Aorta (tissue), 5 donors: ENCODE data around the gene ATP6V0D1. TPM values are rescaled to one million over a fixed set of nuclear protein-coding genes. Genes with fewer than 3 reads are reported as not detected.

Source experiments
- ATAC-seq: fragments of 200-7000 bp; cut with Tn5 transposase; one replicate; pipeline ENCODE4 v1.9.1; 2022; ENCODE audit warnings: moderate library complexity; ENCODE audit not compliant: low FRiP score
- DNase-seq, 2 donors: peaks; one replicate each; pipeline ENCODE4 v3.0.0-alpha.2; 2020
- H3K27ac ChIP-seq, 2 donors: one replicate each; pipeline ENCODE4 v1.5.1; 2013; ENCODE audit warnings: low read length in 2 of 2, mild to moderate bottlenecking in 2 of 2, moderate library complexity in 2 of 2, control low read depth in 1 of 2, inconsistent platforms in 1 of 2, low read depth in 1 of 2
- H3K27me3 ChIP-seq, 2 donors: one replicate each; pipeline ENCODE4 v1.6.1; 2013; ENCODE audit warnings: control low read depth in 1 of 2, low read length in 1 of 2, mild to moderate bottlenecking in 1 of 2, moderate library complexity in 1 of 2; ENCODE audit not compliant: insufficient read depth in 2 of 2, control insufficient read depth in 1 of 2
- H3K36me3 ChIP-seq, 2 donors: one replicate each; pipeline ENCODE4 v1.6.1; 2013; ENCODE audit warnings: control low read depth in 1 of 2, low read length in 1 of 2, mild to moderate bottlenecking in 1 of 2; ENCODE audit not compliant: insufficient read depth in 2 of 2, control insufficient read depth in 1 of 2
- H3K4me1 ChIP-seq, 2 donors: one replicate each; pipeline ENCODE4 v1.6.1; 2013; ENCODE audit warnings: low read length in 2 of 2, control low read depth in 1 of 2, mild to moderate bottlenecking in 1 of 2, moderate library complexity in 1 of 2; ENCODE audit not compliant: insufficient read depth in 2 of 2, control insufficient read depth in 1 of 2
- H3K4me3 ChIP-seq, 2 donors: one replicate each; pipeline ENCODE4 v1.5.1; 2013; ENCODE audit warnings: low read length in 2 of 2, control low read depth in 1 of 2, mild to moderate bottlenecking in 1 of 2
- H3K9me3 ChIP-seq: one replicate; pipeline ENCODE4 v1.6.1; 2013; ENCODE audit warnings: mild to moderate bottlenecking, low read length; ENCODE audit not compliant: control insufficient read depth
- WGBS, 2 donors: extraction: QIAGEN DNeasy Blood & Tissue Kit; methylation state at CpG; one replicate each; pipeline ENCODE4 v1.1.7; 2013; 5-methylcytosine and 5-hydroxymethylcytosine counted together
- intact Hi-C, 2 donors: fragments of 100-400 bp; cut with DNase I; formaldehyde crosslinking; loops; one replicate each; pipeline versions ENCODE4 v1.14.2 to v1.15.0; 2022
- polyA plus RNA-seq, 2 donors: library from polyadenylated mRNA; stranded (reverse); fragments of 200-250 nt; gene quantifications; one replicate each; pipeline ENCODE4 v1.2.3, GENCODE V29; 2013
- total RNA-seq, 2 donors: library from RNA; stranded (reverse); fragmentation: NEBNext Ultra II Directional; extraction: Animal tissue kit (Norgen Biotek cat#: 25700); gene quantifications; one replicate each; pipeline ENCODE4 v1.2.1, GENCODE V29; 2021
- donor health status: healthy with polysubstance abuse.
- donor health status: Bipolar disorder and iron deficiency.
- donor health status: DM: no; HTN: no; CAD: no.
- donor health status: DM: no; HTN: no; CAD: no.
- donor health status: DM: yes; HTN: yes; CAD: no.

The ATP6V0D1 gene
- total and polyA plus RNA-seq, 4 donors = 52.0 to 88.0 (median 60.3) TPM

GRCh38 chr16:67445441-67445912, 35.5 kb downstream of the ATP6V0D1 start:
- WGBS, 2 donors = 71 to 74% methylated on average over 3 of the region's 3 CpGs
- H3K27ac ChIP-seq = no peak overlapping the region
- DNase-seq (no peak), ATAC-seq (no peak)
- H3K27me3 ChIP-seq = no peaks in the 10 kb centered on the region
- H3K36me3 ChIP-seq = peaks cover 0 to 2% of the 10 kb centered on the region in 2 donors
- H3K9me3 ChIP-seq = no peaks in the 10 kb centered on the region
- intact Hi-C loops = no loop called here
- no peak overlapping the region for H3K4me3 ChIP-seq
- no peaks in the 10 kb centered on the region for H3K4me1 ChIP-seq

- no peak overlapping the region for H3K4me3 ChIP-seq
- H3K27ac ChIP-seq = no peak overlapping the region
- no peaks in the 10 kb centered on the region for H3K4me1 ChIP-seq
- no peak for DNase-seq
- no peak for ATAC-seq
- no peaks in the 10 kb centered on the region for H3K9me3 ChIP-seq
- H3K27me3 ChIP-seq = no peaks in the 10 kb centered on the region
- H3K36me3 ChIP-seq = peaks cover 0 to 2% of the 10 kb centered on the region in 2 donors
- 91 to 93% methylated on average over 7 of the region's 7 CpGs for WGBS, 2 donors
- intact Hi-C loops = no loop called here
Observed at GRCh38 chr16:67445126-67445426, 35.9 kb downstream of the ATP6V0D1 start.

GRCh38 chr16:67444259-67445125, 36.5 kb downstream of the ATP6V0D1 start:
- WGBS, 2 donors = 87 to 88% methylated on average over 22 of the region's 22 CpGs
- H3K36me3 ChIP-seq = no peaks in the 10 kb centered on the region
- no peak for ATAC-seq
- intact Hi-C loops = no loop called here
- H3K9me3 ChIP-seq = no peaks in the 10 kb centered on the region
- no peak for DNase-seq
- no peak overlapping the region for H3K4me3 ChIP-seq
- H3K4me1 ChIP-seq = no peaks in the 10 kb centered on the region
- H3K27me3 ChIP-seq = no peaks in the 10 kb centered on the region
- H3K27ac ChIP-seq = no peak overlapping the region

- no peaks in the 10 kb centered on the region for H3K27me3 ChIP-seq
- H3K36me3 ChIP-seq = peaks cover 0 to 3% of the 10 kb centered on the region in 2 donors
- no peak overlapping the region for H3K27ac ChIP-seq
- intact Hi-C loops = no loop called here
- peak in 1 of 2 donors; percentile 64 for DNase-seq
- no peaks in the 10 kb centered on the region for H3K9me3 ChIP-seq
- H3K4me1 ChIP-seq = no peaks in the 10 kb centered on the region
- no peak overlapping the region for H3K4me3 ChIP-seq
- peak; percentile 67 for ATAC-seq
- 51 to 65% methylated on average over 6 of the region's 6 CpGs for WGBS, 2 donors
Observed at GRCh38 chr16:67443265-67443664, 37.7 kb downstream of the ATP6V0D1 start.

GRCh38 chr16:67442581-67443255, 38.2 kb downstream of the ATP6V0D1 start:
- ATAC-seq (no peak), DNase-seq (no peak)
- Histone ChIP-seq H3K27me3 (no peaks in the 10 kb centered on the region), H3K36me3 (peaks cover 0 to 4% of the 10 kb centered on the region in 2 donors), H3K9me3 (no peaks in the 10 kb centered on the region), H3K27ac (no peak overlapping the region), H3K4me1 (no peaks in the 10 kb centered on the region), H3K4me3 (no peak overlapping the region)
- intact Hi-C loops = no loop called here
- WGBS, 2 donors = 92% methylated on average over 13 of the region's 13 CpGs

GRCh38 chr16:67441907-67442306, 39.0 kb downstream of the ATP6V0D1 start:
- DNase-seq = no peak
- Histone ChIP-seq H3K27me3 (no peaks in the 10 kb centered on the region), H3K36me3 (peaks cover 0 to 4% of the 10 kb centered on the region in 2 donors), H3K27ac (no peak overlapping the region), H3K4me1 (no peaks in the 10 kb centered on the region), H3K9me3 (no peaks in the 10 kb centered on the region), H3K4me3 (no peak overlapping the region)
- intact Hi-C loops = no loop called here
- no peak for ATAC-seq
- 33 to 39% methylated on average over 5 of the region's 5 CpGs for WGBS, 2 donors

GRCh38 chr16:67441271-67441753, 39.6 kb downstream of the ATP6V0D1 start:
- Histone ChIP-seq H3K27me3 (no peaks in the 10 kb centered on the region), H3K27ac (no peak overlapping the region), H3K9me3 (no peaks in the 10 kb centered on the region), H3K4me3 (no peak overlapping the region), H3K4me1 (no peaks in the 10 kb centered on the region), H3K36me3 (peaks cover 0 to 4% of the 10 kb centered on the region in 2 donors)
- 73 to 76% methylated on average over 17 of the region's 17 CpGs for WGBS, 2 donors
- intact Hi-C loops = no loop called here
- DNase-seq = peak in 1 of 2 donors; percentile 51
- ATAC-seq = no peak

GRCh38 chr16:67438824-67439393, 42.0 kb downstream of the ATP6V0D1 start:
- Histone ChIP-seq H3K9me3 (no peaks in the 10 kb centered on the region), H3K4me1 (no peaks in the 10 kb centered on the region), H3K27ac (no peak overlapping the region), H3K36me3 (peaks cover 0 to 4% of the 10 kb centered on the region in 2 donors), H3K27me3 (no peaks in the 10 kb centered on the region), H3K4me3 (no peak overlapping the region)
- DNase-seq = no peak
- ATAC-seq = no peak
- WGBS, 2 donors = 96 to 97% methylated on average over 19 of the region's 19 CpGs
- intact Hi-C loops = no loop called here
